Gastrocnemius medialis (tissue), 4 donors: Measurements from ENCODE around the gene SELENOS. TPM values are rescaled to one million over a fixed set of nuclear protein-coding genes. Genes with fewer than 3 reads are reported as not detected.

ENCODE experiments used
- ATAC-seq, 2 donors: fragments of 150-250 bp; one replicate each; pipeline ENCODE4 v1.9.1; 2016
- DNase-seq, 2 donors: peaks; one replicate each; pipeline ENCODE4 v3.0.0-alpha.2; 2019
- H3K27ac ChIP-seq, 4 donors: fragments of 200-600 bp; sonication (generic); 1 replicate in 1 of 4; 2 replicates in 3 of 4; pipeline ENCODE4 v1.5.1; 2016 to 2018; ENCODE audit warnings: mild to moderate bottlenecking in 2 of 4, moderate library complexity in 1 of 4
- H3K27me3 ChIP-seq, 3 donors: fragments of 200-600 bp; sonication (generic) in 2 of 3; 1 replicate in 1 of 3; 2 replicates in 2 of 3; pipeline versions ENCODE4 v1.5.1 to v1.6.0; 2016 to 2019; ENCODE audit warnings: mild to moderate bottlenecking in 1 of 3, moderate library complexity in 1 of 3
- H3K36me3 ChIP-seq, 2 donors: fragments of 200-600 bp; sonication (generic) in 1 of 2; one replicate each; pipeline ENCODE4 v1.5.1; 2017 to 2018
- H3K4me1 ChIP-seq, 2 donors: fragments of 200-600 bp; sonication (generic) in 1 of 2; one replicate each; pipeline ENCODE4 v1.5.1; 2016 to 2017; ENCODE audit warnings: mild to moderate bottlenecking in 2 of 2
- H3K4me3 ChIP-seq, 4 donors: fragments of 200-600 bp; sonication (generic) in 3 of 4; 1 replicate in 1 of 4; 2 replicates in 3 of 4; pipeline ENCODE4 v1.5.1; 2016 to 2019; ENCODE audit warnings: mild to moderate bottlenecking in 2 of 4
- H3K9me3 ChIP-seq, 3 donors: fragments of 200-600 bp; sonication (generic) in 2 of 3; 1 replicate in 1 of 3; 2 replicates in 2 of 3; pipeline ENCODE4 v1.5.1; 2016 to 2019
- CTCF ChIP-seq, 5 experiments: fragments of 450-650 bp in 3 of 5; fragments of 200-600 bp in 2 of 5; sonication (generic) in 2 of 5; IDR thresholded peaks in 4 of 5; conservative IDR thresholded peaks in 1 of 5; 1 replicate in 4 of 5; 2 replicates in 1 of 5; pipeline ENCODE4 v1.5.1; 2016 to 2019; ENCODE audit warnings: antibody characterized with exemption in 5 of 5, mild to moderate bottlenecking in 3 of 5, moderate library complexity in 3 of 5
- POLR2A ChIP-seq, 2 donors: fragments of 450-650 bp; IDR thresholded peaks; one replicate each; pipeline ENCODE4 v1.6.1; 2017; ENCODE audit warnings: antibody characterized with exemption in 2 of 2, mild to moderate bottlenecking in 2 of 2, moderate library complexity in 2 of 2
- in situ Hi-C, 4 donors: fragments of 200-750 bp; cut with MboI; loops; one replicate each; pipeline versions ENCODE4 v1.15.0 to v1.8.0; 2017; ENCODE audit warnings: low sequenced_read_pairs in 4 of 4
- intact Hi-C: fragments of 100-400 bp; cut with DNase I; formaldehyde crosslinking; loops from one replicate; pipeline ENCODE4 v1.15.1; 2023; ENCODE audit warnings: low total_unique reads
- total RNA-seq, 4 donors: library from RNA; depleted of rRNA; stranded (reverse); fragments of >200 nt; gene quantifications; one replicate each; pipeline versions ENCODE4 v1.1.0 to v1.2.3, GENCODE V29; 2016

Gene SELENOS
- total RNA-seq, 4 donors from 2014 or later, result 74.9 to 106 (median 89.1) TPM

DNA sequence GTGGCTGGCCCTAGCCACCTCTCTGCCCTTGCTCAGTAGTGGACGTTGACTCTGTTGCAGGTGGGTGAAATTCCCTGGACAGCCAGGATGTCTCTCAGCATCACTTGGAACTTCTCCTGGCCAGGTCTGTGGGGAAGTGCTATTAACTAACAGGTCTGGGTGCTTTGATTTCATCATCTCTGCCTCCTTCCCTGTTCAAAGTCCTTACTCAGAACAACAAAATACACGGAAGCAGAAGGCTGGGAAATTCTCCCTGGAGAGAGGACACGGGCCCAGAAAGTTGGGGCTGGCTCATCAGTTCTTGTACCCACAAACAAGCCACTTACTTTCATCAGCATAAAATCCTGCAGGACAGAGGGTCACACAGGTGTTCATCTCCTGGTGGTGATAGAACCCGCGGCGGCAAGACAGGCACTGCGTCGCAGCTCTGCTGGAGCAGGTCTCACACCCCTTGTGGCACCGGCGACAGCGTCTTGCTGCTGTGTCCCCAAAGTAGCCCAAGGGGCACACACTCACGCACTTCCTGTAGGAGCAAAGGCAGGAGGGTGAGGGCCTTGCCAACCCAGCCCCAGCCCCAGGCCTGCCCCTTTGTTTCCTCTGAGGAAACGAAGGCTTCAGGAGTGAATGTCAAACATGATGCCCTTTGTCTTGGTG, 47.4 kb upstream of the SELENOS start:
- no peak overlapping the region for H3K4me3 ChIP-seq
- DNase-seq (no peak), ATAC-seq (no peak)
- H3K36me3 ChIP-seq, result peaks cover 0 to 33% of the 10 kb centered on the region in 2 donors
- H3K9me3 ChIP-seq, result no peaks in the 10 kb centered on the region
- TF ChIP-seq CTCF (IDR thresholded peaks at IDR 0.05 in 4 of 5, conservative IDR thresholded peaks at IDR 0.05 in 1 of 5), result no peak
- no peak for TF ChIP-seq POLR2A (IDR thresholded peaks at IDR 0.05)
- no peak overlapping the region for H3K27ac ChIP-seq
- intact Hi-C loops, result no loop called here
- H3K27me3 ChIP-seq, result no peaks in the 10 kb centered on the region
- H3K4me1 ChIP-seq, result no peaks in the 10 kb centered on the region
- in situ Hi-C loops, result no loop called here

DNA sequence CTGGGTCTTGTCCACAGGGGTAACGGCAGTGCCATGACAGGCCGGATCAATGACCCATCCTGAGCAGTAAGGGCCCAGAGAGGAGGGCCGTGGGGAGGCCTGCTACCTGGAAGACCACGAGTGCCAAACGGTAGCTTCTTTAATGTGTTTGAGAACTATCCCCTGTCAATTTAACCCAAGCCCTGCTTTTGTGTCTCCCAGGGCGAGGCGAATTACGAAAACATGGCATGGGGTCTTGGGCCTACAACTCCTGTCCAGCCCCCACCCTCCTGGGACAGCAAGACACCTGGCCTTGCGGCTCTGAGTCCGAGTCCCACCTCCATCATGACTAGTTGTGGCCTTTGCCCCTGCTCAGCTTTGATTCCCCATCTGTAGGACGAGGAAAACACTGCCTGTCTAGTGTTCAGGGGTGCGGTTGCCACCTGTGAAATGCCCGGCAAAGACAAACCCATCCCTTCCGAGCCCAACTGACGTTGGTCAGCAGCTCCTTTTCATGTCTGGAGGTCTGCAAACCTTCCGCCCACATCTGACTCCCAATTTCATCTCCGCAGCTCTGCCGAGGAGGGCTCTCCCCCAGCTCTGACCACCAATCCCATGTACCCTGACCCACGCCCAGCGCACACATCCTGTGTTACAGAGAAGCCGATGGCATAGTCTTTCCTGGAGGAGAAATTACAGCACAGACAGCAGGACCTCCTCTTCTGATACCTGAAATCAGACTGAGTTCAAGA, 46.7 kb upstream of the SELENOS start:
- no peak for ATAC-seq
- no peaks in the 10 kb centered on the region for H3K4me1 ChIP-seq
- intact Hi-C loops, result no loop called here
- in situ Hi-C loops, result no loop called here
- H3K27ac ChIP-seq, result no peak overlapping the region
- H3K9me3 ChIP-seq, result no peaks in the 10 kb centered on the region
- TF ChIP-seq POLR2A (IDR thresholded peaks at IDR 0.05) (no peak), CTCF (IDR thresholded peaks at IDR 0.05 in 4 of 5, conservative IDR thresholded peaks at IDR 0.05 in 1 of 5) (no peak)
- no peak overlapping the region for H3K4me3 ChIP-seq
- no peaks in the 10 kb centered on the region for H3K27me3 ChIP-seq
- DNase-seq, result no peak
- H3K36me3 ChIP-seq, result peaks cover 0 to 33% of the 10 kb centered on the region in 2 donors

- no peak overlapping the region for H3K27ac ChIP-seq
- H3K9me3 ChIP-seq, result no peaks in the 10 kb centered on the region
- no peaks in the 10 kb centered on the region for H3K4me1 ChIP-seq
- no peaks in the 10 kb centered on the region for H3K27me3 ChIP-seq
- peaks cover 0 to 33% of the 10 kb centered on the region in 2 donors for H3K36me3 ChIP-seq
- ATAC-seq (no peak), DNase-seq (no peak)
- in situ Hi-C loops, result no loop called here
- no peak overlapping the region for H3K4me3 ChIP-seq
- no peak for TF ChIP-seq CTCF (IDR thresholded peaks at IDR 0.05 in 4 of 5, conservative IDR thresholded peaks at IDR 0.05 in 1 of 5)
- intact Hi-C loops, result no loop called here
These were observed 45.7 kb upstream of the SELENOS start for GRCh38 chr15:101322854-101323477.

DNA sequence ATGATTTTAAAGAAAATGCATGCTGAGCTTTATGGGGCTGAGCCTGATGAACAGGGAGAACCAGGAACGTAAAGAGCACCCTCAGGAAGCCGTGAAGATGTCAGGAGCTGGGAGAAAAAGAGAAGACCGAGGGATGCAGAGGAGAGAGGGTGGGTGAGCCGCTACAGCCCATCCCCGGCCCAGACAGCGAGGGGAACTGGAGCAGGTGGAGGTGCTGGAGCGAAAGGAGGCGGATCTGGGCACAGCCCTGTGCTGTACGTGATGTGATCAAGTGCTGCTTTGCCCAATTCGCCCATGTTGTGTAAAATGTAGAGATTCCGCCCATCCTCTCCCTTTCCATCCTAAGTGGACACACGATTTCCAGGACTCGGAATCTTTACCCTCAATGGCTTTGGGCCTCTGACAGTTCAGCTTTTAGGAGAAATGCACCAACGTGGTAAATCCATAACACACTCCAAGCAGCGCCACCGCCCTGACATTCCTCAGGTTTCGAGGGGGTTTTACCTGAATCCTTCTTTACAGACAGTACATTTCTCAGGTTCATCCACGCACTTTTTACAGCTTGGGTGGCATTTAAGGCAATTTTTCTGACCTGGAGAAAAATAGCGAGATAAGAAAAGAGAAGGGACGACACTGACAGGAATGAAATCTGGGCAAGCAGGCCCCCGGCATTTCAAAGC, 44.9 kb upstream of the SELENOS start:
- in situ Hi-C loops, result no loop called here

More for the DNA sequence above, 44.9 kb upstream of the SELENOS start:
- ATAC-seq (no peak), DNase-seq (no peak)
- TF ChIP-seq CTCF (IDR thresholded peaks at IDR 0.05 in 4 of 5, conservative IDR thresholded peaks at IDR 0.05 in 1 of 5), result no peak
- no peak for TF ChIP-seq POLR2A (IDR thresholded peaks at IDR 0.05)
- intact Hi-C loops, result no loop called here
- Histone ChIP-seq H3K4me3 (no peak overlapping the region), H3K36me3 (peaks cover 0 to 38% of the 10 kb centered on the region in 2 donors), H3K27me3 (no peaks in the 10 kb centered on the region), H3K9me3 (no peaks in the 10 kb centered on the region), H3K4me1 (no peaks in the 10 kb centered on the region), H3K27ac (no peak overlapping the region)
